NCI-H510A (cell line): ENCODE measurements around the gene CCL21.

ENCODE experiments used
- DNase-seq: peaks from one replicate; lab custom pipeline; 2025; lab: John Stamatoyannopoulos, UW

CCL21 gene

GRCh38 chr9:34707130-34707529, 2.8 kb downstream of the CCL21 start:
- DNase-seq = no peak

GRCh38 chr9:34701769-34702736, 7.9 kb downstream of the CCL21 start:
- DNase-seq = peak; percentile 19

GRCh38 chr9:34701023-34701768, 8.7 kb downstream of the CCL21 start:
- DNase-seq = peak; percentile 9

GRCh38 chr9:34694811-34695210, 15.1 kb downstream of the CCL21 start:
- DNase-seq = no peak

GRCh38 chr9:34693560-34693959, 16.4 kb downstream of the CCL21 start:
- no peak for DNase-seq

GRCh38 chr9:34691936-34692315, 18.0 kb downstream of the CCL21 start:
- no peak for DNase-seq

- DNase-seq = no peak
Observed at GRCh38 chr9:34690983-34691935, 18.7 kb downstream of the CCL21 start, which contains the start of gene CCL19. CCL19 (minus strand) TSS chr9:34691276; CDS start chr9:34691139, 137 bp downstream.

- no peak for DNase-seq
Observed at GRCh38 chr9:34689512-34689911, 20.4 kb downstream of the CCL21 start.

GRCh38 chr9:34689116-34689470, 20.8 kb downstream of the CCL21 start:
- no peak for DNase-seq

- no peak for DNase-seq
Observed at GRCh38 chr9:34688329-34689115, 21.4 kb downstream of the CCL21 start.

GRCh38 chr9:34687276-34688030, 22.5 kb downstream of the CCL21 start:
- DNase-seq = no peak

- DNase-seq = no peak
Observed at GRCh38 chr9:34686732-34687131, 23.2 kb downstream of the CCL21 start.

GRCh38 chr9:34686231-34686630, 23.7 kb downstream of the CCL21 start:
- DNase-seq = no peak

GRCh38 chr9:34685591-34685990, 24.3 kb downstream of the CCL21 start:
- no peak for DNase-seq

- no peak for DNase-seq
Observed at GRCh38 chr9:34684816-34685215, 25.1 kb downstream of the CCL21 start.

GRCh38 chr9:34684145-34684544, 25.8 kb downstream of the CCL21 start:
- no peak for DNase-seq

GRCh38 chr9:34675869-34676268, 34.1 kb downstream of the CCL21 start:
- no peak for DNase-seq

- no peak for DNase-seq
Observed at GRCh38 chr9:34675048-34675714, 34.8 kb downstream of the CCL21 start.

- no peak for DNase-seq
Observed at GRCh38 chr9:34674440-34674839, 35.5 kb downstream of the CCL21 start.

- DNase-seq = no peak
Observed at GRCh38 chr9:34671307-34671706, 38.6 kb downstream of the CCL21 start.
